HuH-7 (cell line): Measurements from ENCODE around the gene TGFBRAP1.

Experiments
- DNase-seq: peaks from one replicate; pipeline ENCODE4 v3.0.0; 2011; ENCODE audit warnings: low spot score

The TGFBRAP1 gene

GRCh38 chr2:105329561-105330495, at the start of gene TGFBRAP1:
TGFBRAP1 (minus strand) TSS chr2:105329735; CDS start chr2:105308301, 21,434 bp downstream.
- DNase-seq: peak; percentile 73

GRCh38 chr2:105378921-105379383, 49.4 kb upstream of the TGFBRAP1 start:
- no peak for DNase-seq

- no peak for DNase-seq
Measured at GRCh38 chr2:105378276-105378840, 48.8 kb upstream of the TGFBRAP1 start.

GRCh38 chr2:105377871-105378270, 48.3 kb upstream of the TGFBRAP1 start:
- DNase-seq: no peak

GRCh38 chr2:105376789-105377240, 47.3 kb upstream of the TGFBRAP1 start:
- no peak for DNase-seq

- DNase-seq: no peak
Measured at GRCh38 chr2:105376010-105376409, 46.5 kb upstream of the TGFBRAP1 start.

GRCh38 chr2:105375001-105375561, 45.5 kb upstream of the TGFBRAP1 start:
- DNase-seq: no peak

GRCh38 chr2:105373895-105374401, 44.4 kb upstream of the TGFBRAP1 start:
- no peak for DNase-seq

- DNase-seq: no peak
Measured at GRCh38 chr2:105373344-105373781, 43.8 kb upstream of the TGFBRAP1 start.

GRCh38 chr2:105371810-105372209, 42.3 kb upstream of the TGFBRAP1 start:
- DNase-seq: no peak

- no peak for DNase-seq
Measured at GRCh38 chr2:105371156-105371555, 41.6 kb upstream of the TGFBRAP1 start.

- peak; percentile 75 for DNase-seq
Measured at GRCh38 chr2:105369777-105370690, 40.5 kb upstream of the TGFBRAP1 start.

- no peak for DNase-seq
Measured at GRCh38 chr2:105368759-105369408, 39.3 kb upstream of the TGFBRAP1 start.

GRCh38 chr2:105365206-105365605, 35.7 kb upstream of the TGFBRAP1 start:
- DNase-seq: no peak

GRCh38 chr2:105364436-105365139, 35.1 kb upstream of the TGFBRAP1 start:
- no peak for DNase-seq

- no peak for DNase-seq
Measured at GRCh38 chr2:105362862-105363591, 33.5 kb upstream of the TGFBRAP1 start.

GRCh38 chr2:105361102-105361889, 31.8 kb upstream of the TGFBRAP1 start:
- DNase-seq: no peak

GRCh38 chr2:105358593-105358992, 29.1 kb upstream of the TGFBRAP1 start:
- DNase-seq: no peak

GRCh38 chr2:105357122-105357521, 27.6 kb upstream of the TGFBRAP1 start:
- no peak for DNase-seq
